Panc1 (cell line): ENCODE results near the gene SLC15A1. TPM values are rescaled to one million over a fixed set of nuclear protein-coding genes. Genes with fewer than 3 reads are reported as not detected.

Source experiments
- ATAC-seq: fragments of 200-7000 bp; cut with Tn5 transposase; 2 replicates; pipeline ENCODE4 v1.9.1; 2020; ENCODE audit warnings: mild to moderate bottlenecking, moderate library complexity
- BruUV-seq: library from RNA; stranded (reverse); fragments of 400-500 nt; replicated peaks from 2 replicates; lab custom pipeline; 2021; lab: Mats Ljungman, UMichigan
- CTCF ChIA-PET: fragments of 300-600 bp; sonication (Branson Sonifier 250); formaldehyde crosslinking; loops from one replicate; lab custom pipeline; 2022; ENCODE audit warnings: antibody characterized with exemption; lab: Charles Lee
- POLR2A ChIA-PET: fragments of 300-600 bp; sonication (Branson Sonifier 250); formaldehyde crosslinking; loops from one replicate; lab custom pipeline; 2022; ENCODE audit warnings: antibody characterized with exemption; lab: Charles Lee
- DNase-seq: peaks from one replicate; pipeline ENCODE4 v3.0.0-alpha.2; 2010; ENCODE audit warnings: low read depth, low spot score
- H3K27ac ChIP-seq: 2 replicates; pipeline ENCODE4 v1.5.1; 2011; ENCODE audit warnings: mild to moderate bottlenecking, low read length, inconsistent platforms
- H3K27me3 ChIP-seq: fragments of 200-500 bp; sonication (Bioruptor generic); 2 replicates; pipeline ENCODE4 v1.6.0; 2014; ENCODE audit warnings: low read length, inconsistent platforms; ENCODE audit not compliant: control insufficient read depth, insufficient read depth
- H3K36me3 ChIP-seq: fragments of 200-500 bp; sonication (Bioruptor generic); 2 replicates; pipeline ENCODE4 v1.5.1; 2014; ENCODE audit warnings: inconsistent platforms, mild to moderate bottlenecking, low read length, moderate library complexity; ENCODE audit not compliant: control insufficient read depth, insufficient read depth
- H3K4me1 ChIP-seq: 2 replicates; pipeline ENCODE4 v1.5.1; 2011; ENCODE audit warnings: inconsistent platforms, mild to moderate bottlenecking, low read length, moderate library complexity; ENCODE audit not compliant: control insufficient read depth, insufficient read depth
- H3K4me3 ChIP-seq, 2 experiments: 2 replicates each; pipeline ENCODE4 v1.5.1; 2011 to 2012; ENCODE audit warnings: low read depth in 2 of 2, low read length in 2 of 2, mild to moderate bottlenecking in 2 of 2, inconsistent platforms in 1 of 2, moderate library complexity in 1 of 2
- H3K9me3 ChIP-seq: fragments of 200-500 bp; sonication (Bioruptor generic); 2 replicates; pipeline ENCODE4 v1.5.1; 2014; ENCODE audit warnings: low read depth, mild to moderate bottlenecking, inconsistent platforms, low read length, moderate library complexity; ENCODE audit not compliant: control insufficient read depth, insufficient read depth
- CTCF ChIP-seq: fragments of 450-650 bp; IDR thresholded peaks from 2 replicates; pipeline ENCODE4 v1.5.1; 2017; ENCODE audit warnings: mild to moderate bottlenecking
- POLR2AphosphoS5 ChIP-seq: IDR thresholded peaks from 2 replicates; pipeline ENCODE4 v1.6.1; 2012; ENCODE audit warnings: mild to moderate bottlenecking, low read depth, low read length, moderate library complexity
- REST ChIP-seq, 2 experiments: IDR thresholded peaks; 2 replicates each; pipeline ENCODE4 v1.6.1; 2011 to 2012; ENCODE audit warnings: low read depth in 2 of 2, control low read depth in 1 of 2, low read length in 1 of 2, mild to moderate bottlenecking in 1 of 2, moderate library complexity in 1 of 2; ENCODE audit not compliant: insufficient read depth in 1 of 2
- SIN3A ChIP-seq: IDR thresholded peaks from 2 replicates; pipeline ENCODE4 v1.6.1; 2012; ENCODE audit warnings: low read depth, mild to moderate bottlenecking, low read length, moderate library complexity, borderline replicate concordance; ENCODE audit not compliant: insufficient read depth
- TCF7L2 ChIP-seq: IDR thresholded peaks from 2 replicates; pipeline ENCODE4 v1.6.1; 2011; ENCODE audit warnings: mild to moderate bottlenecking, low read depth, low read length, inconsistent platforms
- in situ Hi-C: cut with HindIII; loops from 2 replicates; pipeline ENCODE4 v1.10.0; 2016; ENCODE audit warnings: low sequenced_read_pairs, low pct_unique_long_range_greater_than_20kb
- intact Hi-C: fragments of 100-400 bp; cut with micrococcal nuclease; formaldehyde crosslinking; loops from one replicate; pipeline ENCODE4 v1.10.0; 2022; ENCODE audit not compliant: unreplicated experiment
- total RNA-seq: library from RNA; stranded (reverse); gene quantifications from one replicate; pipeline ENCODE4 v1.2.1, GENCODE V29; 2021; ENCODE audit not compliant: unreplicated experiment

Gene SLC15A1
- total RNA-seq, 1 experiment from 2014 or later, result 0.18 TPM

- DNase-seq, result no peak
- in situ Hi-C loops (no loop called here), intact Hi-C loops (no loop called here)
- Histone ChIP-seq H3K27me3 (no peaks in the 10 kb centered on the region), H3K27ac (no peak overlapping the region), H3K4me1 (no peaks in the 10 kb centered on the region), H3K36me3 (no peaks in the 10 kb centered on the region), H3K4me3 (no peak overlapping the region), H3K9me3 (no peaks in the 10 kb centered on the region)
- ChIA-PET POLR2A (no interaction called here), CTCF (no interaction called here)
- ATAC-seq, result peak; percentile 80
- BruUV-seq, result no TSS peak
- TF ChIP-seq TCF7L2 (no peak), SIN3A (no peak), CTCF (no peak), POLR2AphosphoS5 (no peak), REST (IDR thresholded peaks at IDR 0.05; ENCODE audit: insufficient read depth in 1 of 2, low read depth in 2 of 2, low read length in 1 of 2) (no peak)
Measured at GRCh38 chr13:98778749-98779148, 26.3 kb upstream of the SLC15A1 start.

GRCh38 chr13:98776644-98777043 lies 24.2 kb upstream of the SLC15A1 start:
- in situ Hi-C loops, result no loop called here
- no peaks in the 10 kb centered on the region for H3K9me3 ChIP-seq
- ATAC-seq, result no peak
- no peak for DNase-seq
- no peaks in the 10 kb centered on the region for H3K4me1 ChIP-seq
- CTCF ChIA-PET, result no interaction called here
- TF ChIP-seq POLR2AphosphoS5 (no peak), REST (IDR thresholded peaks at IDR 0.05; ENCODE audit: insufficient read depth in 1 of 2, low read depth in 2 of 2, low read length in 1 of 2) (no peak), CTCF (no peak), TCF7L2 (no peak), SIN3A (no peak)
- no peak overlapping the region for H3K27ac ChIP-seq
- no peak overlapping the region for H3K4me3 ChIP-seq
- POLR2A ChIA-PET, result no interaction called here
- BruUV-seq, result no TSS peak
- intact Hi-C loops, result no loop called here
- no peaks in the 10 kb centered on the region for H3K36me3 ChIP-seq
- H3K27me3 ChIP-seq, result no peaks in the 10 kb centered on the region
